DOHH2 (cell line): ENCODE results near the gene CORO2B.

Experiments used
- H3F3A ChIP-seq: fragments of 200-600 bp; sonication (generic), shearing (Covaris generic); 2 replicates; pipeline ENCODE4 v1.6.0; 2016; ENCODE audit warnings: antibody characterized with exemption, mild to moderate bottlenecking; ENCODE audit not compliant: control insufficient read depth, insufficient read depth
- H3K27ac ChIP-seq: fragments of 200-600 bp; sonication (generic); 2 replicates; pipeline ENCODE4 v1.5.1; 2014; ENCODE audit warnings: low read depth, mild to moderate bottlenecking, low read length, moderate library complexity
- H3K27me3 ChIP-seq: fragments of 200-600 bp; sonication (generic); 2 replicates; pipeline ENCODE4 v1.6.1; 2014; ENCODE audit warnings: mild to moderate bottlenecking, low read length, mixed read lengths; ENCODE audit not compliant: control insufficient read depth
- H3K36me3 ChIP-seq: fragments of 200-600 bp; sonication (generic); 2 replicates; pipeline ENCODE4 v1.6.1; 2014; ENCODE audit warnings: mild to moderate bottlenecking, low read length, moderate library complexity, mixed read lengths; ENCODE audit not compliant: control insufficient read depth
- H3K4me1 ChIP-seq: fragments of 200-600 bp; sonication (generic); 2 replicates; pipeline ENCODE4 v1.6.1; 2014; ENCODE audit warnings: mild to moderate bottlenecking, low read length, mixed read lengths; ENCODE audit not compliant: control insufficient read depth
- H3K4me2 ChIP-seq: fragments of 200-600 bp; sonication (generic); 2 replicates; pipeline ENCODE4 v1.6.0; 2014; ENCODE audit warnings: mild to moderate bottlenecking, low read length, moderate library complexity
- H3K4me3 ChIP-seq: fragments of 200-600 bp; sonication (generic); 2 replicates; pipeline ENCODE4 v1.5.1; 2014; ENCODE audit warnings: mild to moderate bottlenecking, low read length, mixed read lengths
- H3K79me2 ChIP-seq: fragments of 200-600 bp; sonication (generic); 2 replicates; pipeline ENCODE4 v1.6.1; 2014; ENCODE audit warnings: mild to moderate bottlenecking, low read length, mixed read lengths; ENCODE audit not compliant: control insufficient read depth
- H3K9me2 ChIP-seq: fragments of 200-600 bp; sonication (generic); replicated peaks from 2 replicates; pipeline ENCODE4 v1.6.1; 2014; ENCODE audit warnings: mild to moderate bottlenecking, low read length, mixed read lengths; ENCODE audit not compliant: control insufficient read depth
- H3K9me3 ChIP-seq: fragments of 200-600 bp; sonication (generic); 2 replicates; pipeline ENCODE4 v1.6.1; 2014; ENCODE audit warnings: antibody characterized with exemption, low read length, mixed read lengths; ENCODE audit not compliant: control insufficient read depth, insufficient read depth
- H4K20me1 ChIP-seq: fragments of 200-600 bp; sonication (generic); 2 replicates; pipeline ENCODE4 v1.6.0; 2014; ENCODE audit warnings: low read depth, mild to moderate bottlenecking, antibody characterized with exemption, low read length, moderate library complexity; ENCODE audit not compliant: control insufficient read depth, insufficient read depth
- CTCF ChIP-seq: fragments of 200-600 bp; sonication (generic); IDR thresholded peaks from one replicate; pipeline ENCODE4 v1.5.1; 2014; ENCODE audit warnings: antibody characterized with exemption, mild to moderate bottlenecking, low read depth, low read length; ENCODE audit not compliant: poor library complexity, severe bottlenecking
- EZH2phosphoT487 ChIP-seq: fragments of 200-600 bp; sonication (generic); IDR thresholded peaks from 2 replicates; pipeline ENCODE4 v1.6.1; 2017; ENCODE audit warnings: borderline replicate concordance, mild to moderate bottlenecking, antibody characterized with exemption, low read length, moderate library complexity, mixed read lengths

The CORO2B gene

GRCh38 chr15:68589053-68589452 is 10.3 kb downstream of the CORO2B start:
- Histone ChIP-seq H3K27me3 (peaks cover 34% of the 10 kb centered on the region), H3K4me1 (peaks cover 15% of the 10 kb centered on the region), H3K36me3 (no peaks in the 10 kb centered on the region), H3K4me2 (no peak overlapping the region), H3K79me2 (no peaks in the 10 kb centered on the region), H3K27ac (no peak overlapping the region), H3K4me3 (no peak overlapping the region), H3F3A (no peaks in the 10 kb centered on the region), H3K9me2 (no peaks in the 10 kb centered on the region), H4K20me1 (no peaks in the 10 kb centered on the region), H3K9me3 (no peaks in the 10 kb centered on the region)
- TF ChIP-seq CTCF (no peak), EZH2phosphoT487 (no peak)

GRCh38 chr15:68589783-68590710 is 11.3 kb downstream of the CORO2B start:
- Histone ChIP-seq H3K27ac (no peak overlapping the region), H3K9me3 (no peaks in the 10 kb centered on the region), H3K27me3 (peaks cover 39% of the 10 kb centered on the region), H3K4me2 (no peak overlapping the region), H3F3A (no peaks in the 10 kb centered on the region), H3K4me3 (no peak overlapping the region), H3K9me2 (no peaks in the 10 kb centered on the region), H4K20me1 (no peaks in the 10 kb centered on the region), H3K36me3 (no peaks in the 10 kb centered on the region), H3K79me2 (no peaks in the 10 kb centered on the region), H3K4me1 (peaks cover 15% of the 10 kb centered on the region)
- no peak for TF ChIP-seq EZH2phosphoT487
- no peak for TF ChIP-seq CTCF

- H3K9me3 ChIP-seq = no peaks in the 10 kb centered on the region
- peaks cover 15% of the 10 kb centered on the region for H3K4me1 ChIP-seq
- no peaks in the 10 kb centered on the region for H3F3A ChIP-seq
- no peak overlapping the region for H3K27ac ChIP-seq
- no peak overlapping the region for H3K4me3 ChIP-seq
- H3K4me2 ChIP-seq = no peak overlapping the region
- H4K20me1 ChIP-seq = no peaks in the 10 kb centered on the region
- H3K79me2 ChIP-seq = no peaks in the 10 kb centered on the region
- no peaks in the 10 kb centered on the region for H3K9me2 ChIP-seq
- H3K27me3 ChIP-seq = peaks cover 39% of the 10 kb centered on the region
- TF ChIP-seq EZH2phosphoT487 = no peak
- no peak for TF ChIP-seq CTCF
- H3K36me3 ChIP-seq = no peaks in the 10 kb centered on the region
Observed at GRCh38 chr15:68590721-68591389, 12.1 kb downstream of the CORO2B start.
